Mesothelial cell of epicardium (in vitro differentiated cells): ENCODE data around the gene MIEF2. TPM values are rescaled to one million over a fixed set of nuclear protein-coding genes. Genes with fewer than 3 reads are reported as not detected.
"Not testable (repeated sequence)": the region's sequence is repeated elsewhere in the genome, so short reads cannot be mapped to it uniquely, and the experiment has no call there.

Experiments used
- DNase-seq, 2 experiments: peaks; one replicate each; pipeline ENCODE4 v3.0.0; 2021; ENCODE audit warnings: low spot score in 2 of 2; ENCODE audit not compliant: unreplicated experiment in 2 of 2
- H3K27ac Mint-ChIP-seq: 2 replicates; pipeline ENCODE4 v1.8.0; 2021; ENCODE audit warnings: mixed read lengths
- H3K27me3 Mint-ChIP-seq: 2 replicates; pipeline ENCODE4 v1.8.0; 2021; ENCODE audit warnings: low read depth, mixed read lengths
- H3K36me3 Mint-ChIP-seq: 2 replicates; pipeline ENCODE4 v1.8.0; 2021; ENCODE audit warnings: mixed read lengths
- H3K4me1 Mint-ChIP-seq: 2 replicates; pipeline ENCODE4 v1.8.0; 2021; ENCODE audit warnings: mixed read lengths
- H3K4me3 Mint-ChIP-seq: 2 replicates; pipeline ENCODE4 v1.8.0; 2021; ENCODE audit warnings: mild to moderate bottlenecking, moderate library complexity, mixed read lengths
- H3K9me3 Mint-ChIP-seq: 2 replicates; pipeline ENCODE4 v1.8.0; 2021; ENCODE audit warnings: mixed read lengths
- CTCF ChIP-seq: fragments of 200-600 bp; sonication (generic); IDR thresholded peaks from one replicate; pipeline ENCODE4 v1.5.0; 2021; ENCODE audit warnings: antibody characterized with exemption; ENCODE audit not compliant: unreplicated experiment
- total RNA-seq: library from RNA; stranded (reverse); gene quantifications from 3 replicates; pipeline ENCODE4 v1.2.1, GENCODE V29; 2021

The MIEF2 gene
- total RNA-seq, 1 donor from 2014 or later, result 23.8 TPM

GRCh38 chr17:18281788-18282187 lies 21.3 kb downstream of the MIEF2 start:
- no peaks in the 10 kb centered on the region for H3K9me3 Mint-ChIP-seq
- TF ChIP-seq CTCF, result no peak

GRCh38 chr17:18285296-18285695 lies 24.8 kb downstream of the MIEF2 start:
- Mint-ChIP-seq H3K36me3 (peaks cover 55% of the 10 kb centered on the region), H3K27me3 (no peaks in the 10 kb centered on the region), H3K4me1 (no peaks in the 10 kb centered on the region), H3K9me3 (no peaks in the 10 kb centered on the region), H3K4me3 (no peak overlapping the region), H3K27ac (no peak overlapping the region)
- DNase-seq, result no peak
- TF ChIP-seq CTCF, result no peak

More at GRCh38 chr17:18281788-18282187, 21.3 kb downstream of the MIEF2 start:
- H3K4me3 Mint-ChIP-seq, result no peak overlapping the region
- no peak overlapping the region for H3K27ac Mint-ChIP-seq
- no peaks in the 10 kb centered on the region for H3K27me3 Mint-ChIP-seq
- no peaks in the 10 kb centered on the region for H3K4me1 Mint-ChIP-seq
- DNase-seq, result no peak
- peaks cover 36% of the 10 kb centered on the region for H3K36me3 Mint-ChIP-seq

GRCh38 chr17:18291718-18292540 lies 31.5 kb downstream of the MIEF2 start:
- Mint-ChIP-seq H3K4me3 (no peak overlapping the region), H3K27me3 (no peaks in the 10 kb centered on the region), H3K4me1 (no peaks in the 10 kb centered on the region), H3K36me3 (peaks cover 53% of the 10 kb centered on the region), H3K27ac (no peak overlapping the region), H3K9me3 (no peaks in the 10 kb centered on the region)
- DNase-seq, result no peak
- no peak for TF ChIP-seq CTCF

GRCh38 chr17:18298061-18298460 lies 37.6 kb downstream of the MIEF2 start:
- H3K27ac Mint-ChIP-seq, H3K27me3 Mint-ChIP-seq, H3K4me3 Mint-ChIP-seq, H3K9me3 Mint-ChIP-seq, H3K4me1 Mint-ChIP-seq, DNase-seq: not testable (repeated sequence)
- peaks cover 47% of the 10 kb centered on the region for H3K36me3 Mint-ChIP-seq

- no peak for TF ChIP-seq CTCF
- no peak for DNase-seq
- Mint-ChIP-seq H3K27me3 (no peaks in the 10 kb centered on the region), H3K4me3 (no peak overlapping the region), H3K27ac (no peak overlapping the region), H3K4me1 (peaks cover 3% of the 10 kb centered on the region), H3K36me3 (peaks cover 51% of the 10 kb centered on the region), H3K9me3 (no peaks in the 10 kb centered on the region)
Measured at GRCh38 chr17:18300725-18301480, 40.4 kb downstream of the MIEF2 start.

GRCh38 chr17:18303206-18303605 lies 42.7 kb downstream of the MIEF2 start:
- peaks cover 51% of the 10 kb centered on the region for H3K36me3 Mint-ChIP-seq
- H3K4me3 Mint-ChIP-seq, H3K27ac Mint-ChIP-seq, DNase-seq, H3K4me1 Mint-ChIP-seq, H3K9me3 Mint-ChIP-seq, H3K27me3 Mint-ChIP-seq: not testable (repeated sequence)
